CD4-positive, alpha-beta T cell treated with Interleukin-6 at 100 ng/mL for 8 hours (primary cell): ENCODE data around the gene MPP1.
"Not testable (repeated sequence)": the region's sequence is repeated elsewhere in the genome, so short reads cannot be mapped to it uniquely, and the experiment has no call there.

Experiments used
- DNase-seq: peaks from one replicate; pipeline ENCODE4 v3.0.0-alpha.2; 2020; ENCODE audit warnings: mixed read lengths, low spot score

The MPP1 gene

DNA sequence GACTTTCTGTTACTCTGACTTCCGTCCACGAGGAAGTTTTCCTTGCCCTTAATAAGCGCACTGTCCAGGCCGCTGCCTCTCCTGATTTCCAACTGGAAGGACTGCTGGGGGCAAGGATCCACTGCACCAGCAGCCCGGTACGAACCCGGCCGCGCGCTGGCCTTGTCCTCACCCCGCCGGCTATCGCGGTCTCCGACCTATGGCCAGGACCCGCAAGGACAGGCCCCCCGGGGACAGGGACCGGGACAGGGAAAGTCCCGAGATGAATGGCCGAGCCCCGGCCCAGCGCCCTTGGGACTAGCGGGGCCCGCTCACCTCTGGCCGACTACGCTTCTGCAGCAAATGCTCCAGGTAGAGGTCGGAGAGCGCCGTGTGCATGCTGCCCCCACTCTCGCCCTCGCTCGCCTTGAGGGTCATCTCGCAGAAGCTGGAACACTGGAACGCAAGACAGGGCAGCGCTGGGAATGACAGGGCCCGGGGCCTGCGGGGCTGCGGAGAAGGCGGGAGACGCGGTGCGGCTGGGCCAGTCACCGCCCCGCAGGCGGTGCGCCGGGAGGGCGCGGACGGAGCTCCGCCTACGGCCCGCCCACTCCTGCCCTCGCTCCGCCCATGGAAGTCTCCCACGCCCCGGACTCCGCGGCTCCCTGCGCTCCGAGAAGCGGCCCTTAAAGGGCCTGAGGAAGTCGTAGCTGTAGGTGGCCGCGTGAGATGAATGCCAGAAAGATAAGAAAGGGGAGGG is at the start of gene MPP1:
Gene MPP1, minus strand, starts transcription at position 529 of the 739 bp plus-strand sequence. Its CDS starts 112 bp downstream, at position 417.
- DNase-seq, result peak; percentile 67

DNA sequence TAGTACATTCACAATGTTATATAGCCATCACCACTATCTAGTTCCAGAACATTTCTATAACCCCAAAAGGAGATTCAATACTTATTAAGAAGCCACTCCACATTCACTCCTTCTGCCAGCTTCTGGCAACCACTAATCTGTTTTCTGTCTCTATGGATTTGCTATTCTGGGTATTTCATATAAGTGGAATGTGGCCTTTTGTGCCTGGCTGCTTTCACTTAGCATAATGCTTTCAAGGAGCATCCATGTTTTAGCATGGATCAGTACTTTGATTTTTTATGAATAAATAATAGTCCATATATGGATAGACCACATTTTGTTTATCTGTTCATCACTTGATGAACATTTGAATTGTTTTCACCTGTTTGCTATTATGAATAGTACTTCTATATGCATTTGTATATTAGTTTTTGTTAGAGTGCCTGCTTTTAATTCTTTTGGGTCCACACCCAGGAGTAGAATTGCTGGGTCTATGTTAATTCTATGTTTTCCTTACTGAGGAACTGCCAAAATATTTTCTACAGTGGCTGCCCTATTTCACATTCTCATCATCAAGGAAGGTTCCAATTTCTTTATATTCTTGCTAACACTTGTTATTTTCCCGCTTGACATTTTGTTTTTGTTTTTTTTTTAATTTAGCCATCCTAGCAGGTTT is 45.8 kb upstream of the MPP1 start:
- DNase-seq, result no peak

DNA sequence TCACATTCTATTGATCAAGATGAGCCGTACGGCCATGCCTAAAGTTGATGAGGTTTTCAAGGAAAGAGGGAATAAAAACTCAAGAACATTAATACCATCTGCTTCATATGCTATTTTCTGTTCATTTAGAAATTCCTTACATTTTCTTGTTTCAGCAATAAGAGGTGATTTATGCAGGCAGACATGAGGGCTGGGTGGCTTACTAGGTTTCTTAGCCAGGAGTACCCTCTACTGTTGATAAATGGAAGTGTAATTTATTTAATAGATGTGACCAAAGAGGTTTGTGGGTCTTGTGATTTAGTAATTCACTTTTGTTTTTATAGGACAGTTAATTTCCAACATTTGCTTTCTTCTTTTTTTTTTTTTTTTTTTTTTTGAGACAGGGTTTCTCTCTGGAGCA is 35.6 kb upstream of the MPP1 start:
- peak; percentile 25 for DNase-seq

DNA sequence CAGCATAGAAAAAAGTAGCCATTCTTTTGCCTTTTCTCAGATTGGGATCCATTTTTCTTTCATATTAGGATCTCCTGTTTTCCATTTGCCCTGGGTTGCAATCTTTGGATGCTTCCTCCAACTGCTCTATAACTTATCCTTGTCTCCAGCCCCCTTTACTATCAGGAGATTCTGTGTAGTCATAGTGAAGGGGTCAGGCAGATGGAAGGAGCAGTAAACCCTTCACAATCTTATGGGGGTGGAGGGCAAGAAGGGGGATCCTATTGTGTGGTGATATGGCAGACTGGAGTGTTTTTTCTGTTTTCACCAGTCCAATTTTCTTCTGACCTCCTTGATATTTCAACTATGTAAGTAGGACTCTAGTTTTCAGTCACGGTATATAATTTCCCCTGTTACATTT is 30.9 kb upstream of the MPP1 start:
- DNase-seq, result no peak

DNA sequence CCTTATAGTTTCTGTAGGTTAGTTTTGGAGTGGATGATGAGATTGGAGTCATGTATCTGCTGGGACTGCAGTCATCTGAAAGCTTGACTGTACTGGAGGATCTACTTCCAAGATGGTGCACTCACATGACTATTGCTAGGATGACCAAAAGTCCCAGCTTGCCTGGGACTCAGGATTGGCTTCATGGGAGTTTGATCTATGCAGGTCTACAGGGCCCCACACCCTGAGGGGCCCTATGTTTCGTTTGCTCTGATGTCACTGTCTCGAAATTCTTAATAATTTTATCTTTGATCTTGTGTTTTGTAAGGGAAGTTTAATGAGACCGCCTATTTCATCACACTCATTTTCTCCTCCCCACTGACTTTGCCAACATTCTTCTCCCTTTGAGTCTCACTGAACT is 29.3 kb upstream of the MPP1 start, which contains the start of gene SMIM9:
Gene SMIM9, minus strand, starts transcription at position 101 of the 400 bp plus-strand sequence. CDS start 3,806 bp downstream, outside the sequence.
- DNase-seq, result no peak

DNA sequence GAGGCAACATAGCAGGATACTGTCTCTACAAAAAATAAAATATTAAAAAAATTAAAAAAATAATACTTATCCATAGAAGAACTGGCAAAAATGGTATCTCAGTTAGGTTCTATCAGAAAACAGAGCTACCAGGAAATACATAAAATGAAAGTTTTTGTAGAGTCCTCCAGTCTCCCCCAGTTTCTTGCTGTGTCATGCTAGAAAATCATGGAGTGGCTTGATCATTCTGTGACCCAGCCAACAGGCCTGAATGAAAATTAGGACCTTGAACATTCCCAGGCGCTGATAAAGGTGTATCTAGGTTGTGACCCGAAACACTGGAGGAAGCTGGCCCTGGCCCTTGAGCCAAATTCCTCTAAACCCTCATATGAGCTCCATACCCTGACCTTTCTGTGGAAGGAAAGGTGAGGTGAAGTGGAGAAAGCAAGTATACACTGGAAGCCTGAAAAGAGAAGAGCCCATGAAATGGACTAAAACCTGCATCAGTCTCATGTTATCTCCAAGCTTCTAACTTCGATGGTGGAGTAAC is 28.5 kb upstream of the MPP1 start:
- no peak for DNase-seq

DNA sequence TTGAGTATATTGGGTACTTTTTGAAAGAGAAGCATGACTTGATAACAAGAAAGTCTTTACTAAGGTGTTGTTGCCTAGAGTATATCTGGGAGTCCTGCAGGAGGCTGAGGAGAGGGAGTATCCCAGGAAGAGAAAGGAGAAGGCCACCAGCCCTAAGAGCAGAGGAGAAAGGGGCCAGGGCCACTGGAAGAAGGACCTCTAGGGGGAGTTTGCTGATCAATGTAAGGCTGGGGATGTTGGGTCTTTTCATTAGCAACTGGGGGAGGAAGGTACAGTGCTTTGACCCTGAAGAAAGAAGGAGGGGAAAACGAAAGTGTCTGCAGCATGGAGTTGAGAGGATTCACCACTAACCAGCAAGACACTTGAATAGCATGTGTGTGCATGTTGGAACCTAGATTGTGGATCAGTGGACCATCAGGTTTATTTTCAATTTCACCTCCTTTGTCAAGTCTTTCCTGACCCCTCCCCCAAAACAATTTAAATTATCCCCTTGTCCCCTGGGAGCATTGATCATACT is 24.7 kb upstream of the MPP1 start:
- no peak for DNase-seq

DNA sequence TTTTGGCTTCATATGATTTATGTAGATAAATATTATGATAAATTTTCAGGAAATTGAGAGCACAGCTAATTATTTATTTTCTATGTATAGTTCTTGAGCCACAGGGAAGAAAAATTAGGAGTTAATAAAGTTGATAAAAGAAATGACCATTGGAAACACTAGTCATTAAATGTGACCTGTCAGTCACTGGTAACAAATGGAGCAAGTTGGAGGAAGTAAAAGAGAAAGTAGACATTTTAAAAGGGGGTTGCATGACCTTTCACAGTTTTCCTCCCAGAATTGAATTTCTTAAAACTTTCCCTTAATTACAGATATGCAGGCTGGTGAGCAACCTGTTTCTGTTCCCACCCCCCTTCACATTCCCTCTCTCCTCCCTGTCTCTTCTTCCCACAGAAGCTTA is 23.8 kb upstream of the MPP1 start:
- DNase-seq, result no peak

DNA sequence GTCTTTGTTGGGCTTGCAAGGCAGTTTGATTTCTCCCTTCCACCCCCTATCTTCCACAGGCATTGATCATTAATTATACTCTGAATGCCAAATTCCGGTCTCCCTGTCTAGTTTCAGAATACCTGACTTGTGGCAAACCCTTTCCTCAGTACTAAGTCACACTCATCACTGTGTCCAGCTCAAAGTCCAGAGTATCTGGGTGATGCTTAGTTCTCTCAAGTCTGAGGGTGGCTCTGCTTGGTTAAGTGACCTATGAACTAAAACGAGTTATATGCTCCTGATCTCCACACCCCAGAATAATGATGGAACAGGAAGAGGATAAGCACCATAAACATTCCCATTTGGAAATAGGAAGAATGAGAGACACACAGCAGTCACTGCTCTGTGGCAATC is 22.7 kb upstream of the MPP1 start:
- no peak for DNase-seq

DNA sequence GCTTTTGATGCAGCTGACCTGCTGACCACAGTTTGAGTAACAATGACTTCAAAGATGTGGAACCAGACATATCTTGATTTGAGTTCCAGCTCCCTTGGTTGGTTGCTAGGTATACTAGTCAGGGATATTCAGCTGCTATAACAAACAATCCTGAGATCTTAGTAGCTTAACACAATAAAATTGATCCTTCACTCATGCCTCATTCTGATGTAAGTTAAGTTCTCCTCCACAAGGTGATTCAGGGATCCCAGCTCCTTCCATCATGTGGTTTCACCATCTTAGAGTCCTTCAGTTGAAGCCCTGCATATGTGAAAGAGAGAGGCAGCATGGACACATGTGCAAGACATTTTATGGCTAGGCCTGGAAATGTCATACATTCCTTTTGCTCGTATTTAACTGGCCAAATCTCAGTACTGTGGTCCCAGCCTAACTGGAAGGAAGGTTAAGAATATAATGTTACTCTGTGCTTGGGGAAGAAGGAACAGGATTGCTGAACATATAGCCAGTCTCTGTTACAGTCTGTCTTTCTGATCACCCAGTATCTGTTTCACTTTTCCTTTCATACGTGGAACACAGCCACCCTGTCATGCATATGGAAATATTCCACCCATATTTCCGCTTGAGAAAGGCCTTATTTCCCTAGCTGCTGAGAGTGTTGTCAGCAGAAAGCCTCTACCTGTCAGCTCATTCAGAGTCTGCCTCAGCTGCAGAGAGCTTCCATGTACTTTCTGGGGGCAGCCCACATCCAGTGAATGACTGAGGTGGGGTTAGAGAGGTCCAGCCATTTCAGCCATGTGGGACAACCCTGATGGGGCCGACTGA is 22.1 kb upstream of the MPP1 start:
- peak; percentile 1 for DNase-seq

DNA sequence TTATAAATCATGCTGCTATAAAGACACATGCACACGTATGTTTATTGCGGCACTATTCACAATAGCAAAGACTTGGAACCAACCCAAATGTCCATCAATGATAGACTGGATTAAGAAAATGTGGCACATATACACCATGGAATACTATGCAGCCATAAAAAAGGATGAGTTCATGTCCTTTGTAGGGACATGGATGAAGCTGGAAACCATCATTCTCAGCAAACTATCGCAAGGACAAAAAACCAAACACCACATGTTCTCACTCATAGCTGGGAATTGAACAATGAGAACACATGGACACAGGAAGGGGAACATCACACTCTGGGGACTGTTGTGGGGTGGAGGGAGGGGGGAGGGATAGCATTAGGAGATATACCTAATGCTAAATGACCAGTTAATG is 20.3 kb upstream of the MPP1 start:
- DNase-seq, result not testable (repeated sequence)

DNA sequence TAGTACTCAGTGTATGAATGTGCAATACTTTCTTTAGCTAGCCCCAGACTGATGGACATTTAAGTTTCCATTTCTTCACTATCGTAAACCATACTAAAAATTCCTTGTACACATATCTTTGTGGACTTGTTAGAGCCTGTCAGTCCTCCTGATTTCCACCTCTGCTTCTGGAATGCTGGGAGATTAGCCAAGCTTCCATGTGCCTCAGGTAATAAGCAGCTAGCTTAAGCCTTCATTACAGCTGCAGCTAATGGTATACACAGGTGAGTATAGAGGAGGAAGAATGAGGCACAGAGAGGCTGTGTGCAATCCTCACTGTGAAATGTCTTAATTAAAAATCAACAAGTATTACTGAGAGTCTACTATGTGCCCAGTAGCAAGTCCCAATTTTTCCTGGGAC is 19.4 kb upstream of the MPP1 start:
- no peak for DNase-seq

DNA sequence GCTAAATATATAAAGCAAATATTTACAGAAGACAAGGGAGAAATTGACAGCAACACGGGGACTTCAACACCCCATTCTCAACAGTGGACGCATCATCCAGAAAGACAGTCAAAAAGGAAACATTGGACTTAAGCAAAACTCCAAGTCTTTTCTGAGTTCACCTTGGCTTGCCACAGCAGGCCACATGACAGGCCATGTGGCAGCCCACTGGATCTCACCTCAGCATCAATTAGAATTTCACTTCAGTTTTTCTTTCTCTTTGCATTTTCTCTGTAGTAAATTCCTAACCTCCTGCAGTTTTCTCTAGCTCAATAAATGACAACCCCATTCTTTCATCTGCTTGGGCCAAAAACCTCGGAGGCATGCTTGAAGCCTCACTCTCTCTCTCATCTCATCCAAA is 16.7 kb upstream of the MPP1 start:
- DNase-seq, result no peak

DNA sequence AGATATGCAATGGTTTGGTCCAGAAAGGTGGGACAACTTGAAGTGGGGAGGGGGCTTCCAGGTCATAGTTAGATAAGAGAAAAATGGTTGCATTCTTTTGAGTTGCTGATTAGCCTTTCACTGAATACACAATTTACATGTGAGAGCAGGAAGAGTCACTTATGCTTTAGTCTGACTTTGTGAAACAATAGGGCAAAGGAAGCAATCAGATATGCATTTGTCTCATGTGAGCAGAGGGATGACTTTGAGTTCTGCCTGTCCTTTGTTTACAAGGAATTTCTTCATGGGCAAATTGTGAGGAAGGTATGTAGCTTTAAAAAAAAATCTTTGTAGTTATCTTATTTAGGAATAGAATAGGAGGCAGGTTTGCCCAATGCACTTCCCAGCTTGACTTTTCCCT is 16.2 kb upstream of the MPP1 start:
- DNase-seq, result no peak

DNA sequence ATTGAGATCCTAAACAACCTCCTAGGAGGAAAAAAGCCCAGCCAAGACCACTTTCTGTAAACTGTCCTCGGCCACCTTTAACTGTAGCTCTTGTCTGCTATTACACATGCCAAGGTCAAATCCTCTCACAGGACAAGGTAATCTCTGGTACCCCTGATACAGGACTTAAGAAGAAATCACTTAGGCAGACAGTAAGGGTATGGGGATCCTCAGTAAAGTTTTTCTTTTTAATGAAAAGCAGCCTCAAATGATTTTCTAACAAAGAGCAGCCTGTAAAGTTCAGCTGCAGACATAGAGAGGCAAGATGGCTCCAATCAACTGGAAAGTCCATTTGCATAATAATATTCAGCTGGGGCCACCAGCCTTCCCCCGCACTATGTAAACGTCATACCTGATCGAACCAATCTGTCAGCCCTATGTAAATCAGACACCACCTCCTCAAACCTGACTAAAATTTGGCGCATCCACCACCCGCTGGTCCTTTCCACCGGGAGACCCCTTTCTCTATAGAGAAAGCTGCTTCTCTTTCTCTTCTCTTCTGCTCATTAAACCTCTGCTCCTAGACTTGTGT is 14.6 kb upstream of the MPP1 start:
- DNase-seq, result no peak

DNA sequence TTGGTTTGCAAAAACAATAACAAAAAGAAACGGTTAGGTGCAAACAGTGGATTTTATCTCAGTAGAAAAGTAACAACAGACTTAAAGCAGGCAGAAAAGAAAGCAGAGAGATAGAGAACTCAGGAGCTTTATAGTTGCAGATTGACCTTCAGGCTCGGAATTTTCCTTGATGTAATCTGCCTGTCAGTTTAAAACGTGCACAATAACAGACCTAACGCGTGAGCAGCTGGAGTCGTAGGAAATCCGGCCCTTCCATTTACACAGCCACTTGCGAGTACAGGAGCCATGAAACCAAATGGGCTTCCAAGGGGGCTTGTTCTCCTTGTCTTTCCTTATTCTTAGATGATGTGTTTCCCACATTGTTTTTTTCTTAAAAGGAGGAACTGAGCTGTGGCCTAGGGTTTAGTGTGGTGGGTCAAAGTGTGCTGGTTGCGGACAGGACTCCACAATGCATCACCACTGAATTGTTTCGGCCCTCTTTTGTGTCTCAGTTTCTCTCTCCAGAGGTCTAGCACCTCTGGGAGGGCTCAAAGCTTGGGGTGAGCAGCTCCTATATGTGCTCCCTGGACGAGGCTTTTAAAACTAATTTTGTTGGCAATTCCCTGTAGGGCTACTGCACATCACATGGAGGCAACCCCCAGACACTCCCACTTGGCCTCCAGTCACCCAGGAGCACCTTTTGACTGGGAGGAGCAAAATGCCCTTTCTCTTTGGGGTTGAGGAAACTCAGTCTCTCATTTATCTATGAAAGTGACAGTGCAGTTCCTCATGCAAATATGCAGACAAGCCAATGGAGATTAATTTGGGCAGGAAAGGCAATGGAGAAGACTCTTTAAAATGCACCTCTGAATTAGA is 13.9 kb upstream of the MPP1 start:
- no peak for DNase-seq

DNA sequence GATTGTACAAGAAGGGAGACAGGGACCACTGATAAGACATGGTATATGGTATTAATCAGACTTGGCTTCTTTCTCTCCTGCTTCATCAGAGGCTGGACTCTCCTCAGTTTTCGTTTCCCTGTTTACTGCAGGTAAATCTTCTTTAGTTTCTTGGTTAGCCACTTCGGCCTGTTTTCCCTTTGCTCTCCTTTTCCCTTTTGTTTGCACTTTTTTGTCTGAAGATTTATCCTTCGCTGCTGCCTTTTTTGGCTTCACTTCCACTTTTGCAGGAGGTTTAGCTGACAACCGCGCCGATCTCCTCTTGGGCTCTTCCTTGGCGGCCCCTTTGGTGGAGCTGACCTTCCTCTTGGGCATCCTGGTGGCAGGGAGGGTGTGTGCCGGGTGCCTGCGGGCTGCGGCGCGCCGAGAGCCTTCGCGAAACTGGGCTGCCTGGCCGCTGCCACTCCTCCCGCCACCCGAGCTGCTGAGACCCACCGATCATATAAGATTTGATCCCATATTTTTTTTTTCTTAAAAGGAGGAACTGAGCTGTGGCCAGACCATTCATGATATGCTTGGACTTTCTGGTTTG is 11.8 kb upstream of the MPP1 start:
- DNase-seq, result not testable (repeated sequence)

DNA sequence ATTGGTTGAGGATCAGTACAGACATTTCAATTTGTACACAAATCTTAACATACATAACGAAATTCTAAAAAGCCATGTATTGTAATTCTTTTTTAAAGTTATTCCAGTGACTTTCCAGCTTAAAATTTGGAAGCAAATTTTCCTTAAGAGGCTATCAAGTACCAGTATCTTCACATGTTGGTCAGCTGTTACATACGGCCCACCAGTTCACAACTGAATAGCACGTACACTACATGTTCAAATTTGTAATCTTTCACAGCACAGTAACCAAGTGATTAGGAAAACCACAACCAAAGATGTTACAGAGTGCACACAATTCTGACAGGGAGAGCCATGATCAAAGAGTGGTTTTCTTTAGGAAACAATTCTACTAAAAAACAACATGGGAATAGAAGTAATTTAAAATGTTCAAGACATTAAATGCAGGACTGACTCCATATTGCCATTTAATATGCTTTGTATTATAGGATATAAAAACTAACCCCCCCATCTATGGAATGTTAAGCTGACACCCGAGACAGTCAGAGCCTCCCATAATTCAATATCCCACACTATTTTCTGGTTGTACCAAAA is 11.1 kb upstream of the MPP1 start:
- not testable (repeated sequence) for DNase-seq

DNA sequence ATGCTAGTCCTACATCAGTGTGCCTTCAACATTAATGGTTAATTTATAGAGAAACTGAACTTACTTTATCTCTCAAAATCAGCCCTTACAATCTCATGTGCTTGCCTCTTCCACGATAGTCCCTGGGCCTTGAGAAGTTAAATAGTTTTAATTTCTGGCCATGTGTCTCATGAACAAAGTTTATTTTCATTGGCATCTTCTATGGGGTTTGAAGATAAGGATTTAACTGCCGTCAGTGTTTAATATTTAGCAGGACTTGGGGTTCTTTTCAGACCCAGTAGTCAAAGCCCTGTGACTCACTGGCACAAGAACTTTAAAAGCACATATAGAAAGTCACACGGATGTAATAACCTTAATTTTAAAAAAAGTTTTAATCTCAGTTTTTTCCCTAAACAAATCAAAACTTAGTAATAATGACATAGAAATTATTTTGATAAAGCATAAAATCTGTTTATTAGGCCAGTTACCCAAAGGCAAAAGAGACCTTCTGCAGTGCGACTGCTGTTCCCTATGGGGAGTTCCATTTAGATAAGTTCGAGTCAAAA is 10.1 kb upstream of the MPP1 start:
- no peak for DNase-seq

DNA sequence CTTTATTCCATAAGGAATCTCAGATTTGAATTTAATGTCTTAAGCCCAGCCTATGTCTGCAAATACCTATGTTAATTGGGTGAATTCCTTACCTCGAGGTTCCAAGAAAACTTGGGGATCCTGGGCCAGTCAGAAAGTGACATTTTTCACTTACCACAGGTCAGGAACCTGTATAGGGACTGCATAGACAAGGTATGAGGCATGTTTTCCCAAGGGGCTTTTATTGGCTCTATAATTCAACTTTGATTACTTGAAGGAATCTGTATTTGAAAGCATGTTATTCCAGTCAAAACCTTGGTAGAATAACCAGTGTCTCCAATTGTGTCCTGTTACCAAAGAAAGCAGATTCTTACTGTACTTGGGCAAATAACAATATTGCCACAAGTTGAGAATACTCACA is 8.5 kb upstream of the MPP1 start:
- no peak for DNase-seq
